CD4-positive, alpha-beta T cell treated with Interleukin-6 for 4 hours (primary cell): ENCODE measurements around the gene COL15A1.

Experiments
- DNase-seq: peaks from one replicate; pipeline ENCODE4 v3.0.0-alpha.2; 2020; ENCODE audit warnings: mixed read lengths

Gene COL15A1

DNA sequence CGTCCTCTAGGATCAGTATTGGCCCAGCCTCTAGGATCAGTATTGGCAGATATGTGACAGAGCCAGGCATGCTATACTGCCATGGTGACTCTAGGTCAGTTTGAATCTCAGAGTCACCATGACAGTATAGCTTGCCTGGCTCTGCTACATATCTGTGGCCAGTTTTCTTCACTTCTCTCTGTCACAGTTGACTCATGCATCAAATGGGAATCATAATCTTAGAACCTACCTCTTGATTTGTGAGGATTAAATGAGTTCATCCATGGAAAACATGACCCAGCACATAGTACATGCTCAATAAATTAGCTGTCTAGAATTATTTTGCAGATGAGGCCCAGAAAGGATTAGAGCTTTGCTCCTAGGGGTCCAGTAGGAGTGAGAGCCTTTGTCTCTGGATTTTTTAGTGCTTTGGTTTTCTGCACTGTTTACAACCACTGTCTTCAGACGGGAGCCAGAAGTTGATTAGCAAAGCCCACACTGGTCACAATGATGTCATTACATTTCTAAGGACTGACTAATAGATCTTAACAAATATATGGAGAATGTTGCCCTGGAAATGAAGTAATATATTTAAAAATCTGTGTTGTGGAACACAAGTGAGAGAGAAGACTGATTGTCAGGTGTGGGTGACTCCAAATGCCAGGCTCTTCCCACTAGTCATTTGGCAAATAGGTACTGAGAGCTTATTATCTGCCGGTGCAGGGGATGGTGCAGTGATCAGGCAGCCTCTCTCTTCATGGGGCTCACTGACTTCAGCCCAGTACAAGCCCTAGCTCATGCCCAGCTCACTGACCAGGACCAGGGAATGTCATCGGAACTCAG lies 76.0 kb downstream of the COL15A1 start:
- no peak for DNase-seq

DNA sequence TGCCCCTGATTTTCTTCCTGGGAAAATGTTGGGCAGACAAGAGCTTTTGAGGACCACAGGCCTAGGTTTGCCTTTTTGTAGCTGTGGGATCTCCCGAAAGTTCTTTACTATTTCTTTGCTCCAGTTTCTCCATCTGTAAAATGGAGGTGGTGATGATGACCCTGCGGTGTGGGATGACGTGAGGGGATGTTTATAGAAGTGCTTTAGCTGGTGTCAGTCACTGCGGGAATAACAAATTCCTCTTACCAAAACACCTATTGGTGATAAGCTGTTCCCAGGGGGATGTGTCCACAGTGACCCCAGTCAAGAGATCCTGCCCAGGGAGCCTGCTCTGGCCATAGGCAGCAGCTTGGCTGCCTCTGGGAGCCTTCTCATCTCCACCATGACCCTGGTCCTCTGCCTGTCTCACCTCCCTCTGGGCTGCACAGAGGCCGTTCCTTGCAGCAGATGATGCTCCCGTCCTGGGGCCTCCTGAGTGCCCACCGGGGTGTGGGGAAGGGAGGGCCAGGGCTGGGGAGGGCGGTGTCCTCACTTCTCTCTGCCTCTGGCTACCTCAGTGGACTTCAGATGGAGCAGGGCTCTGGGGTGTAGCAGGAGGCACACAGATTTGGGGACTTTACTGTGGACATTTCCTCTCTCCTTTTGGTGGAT lies 77.2 kb downstream of the COL15A1 start:
- DNase-seq: no peak

DNA sequence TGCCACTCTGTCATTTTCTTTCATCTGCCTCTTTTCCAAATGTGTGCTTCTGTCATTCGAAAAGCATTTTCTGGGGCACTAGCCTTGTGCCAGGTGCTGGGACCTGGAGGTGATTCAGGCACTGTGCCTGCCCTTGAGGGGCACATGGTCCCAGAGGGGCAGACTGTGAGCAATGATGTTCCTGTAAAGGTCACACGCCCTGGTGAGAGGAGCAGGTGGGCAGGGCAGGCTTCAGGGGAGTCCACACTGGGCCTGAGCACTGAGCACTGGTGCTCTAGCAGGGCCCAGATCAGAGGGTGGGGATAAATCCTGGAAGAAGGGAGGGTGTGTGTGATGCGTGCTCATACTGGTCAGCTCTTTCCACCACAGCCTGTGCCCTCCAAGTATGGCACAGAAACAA lies 77.8 kb downstream of the COL15A1 start:
- DNase-seq: no peak

DNA sequence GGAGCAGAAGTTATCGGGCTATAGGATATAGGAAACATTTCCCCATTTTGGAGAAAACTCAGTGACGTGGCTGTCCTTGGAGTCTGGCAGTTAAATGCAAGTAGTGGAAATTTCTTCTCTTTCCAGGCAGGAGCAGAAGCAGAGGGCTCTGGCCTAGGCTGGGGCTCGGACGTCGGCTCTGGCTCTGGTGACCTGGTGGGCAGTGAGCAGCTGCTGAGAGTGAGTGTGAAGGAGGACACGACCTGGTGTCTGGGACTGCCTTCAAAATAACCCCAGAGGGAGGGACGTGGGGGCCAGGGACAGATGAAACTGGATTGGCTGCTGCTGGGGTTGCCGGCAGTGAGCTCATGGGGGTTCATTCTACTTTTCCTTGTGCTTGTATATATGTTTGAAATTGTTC lies 79.5 kb downstream of the COL15A1 start:
- DNase-seq: no peak

DNA sequence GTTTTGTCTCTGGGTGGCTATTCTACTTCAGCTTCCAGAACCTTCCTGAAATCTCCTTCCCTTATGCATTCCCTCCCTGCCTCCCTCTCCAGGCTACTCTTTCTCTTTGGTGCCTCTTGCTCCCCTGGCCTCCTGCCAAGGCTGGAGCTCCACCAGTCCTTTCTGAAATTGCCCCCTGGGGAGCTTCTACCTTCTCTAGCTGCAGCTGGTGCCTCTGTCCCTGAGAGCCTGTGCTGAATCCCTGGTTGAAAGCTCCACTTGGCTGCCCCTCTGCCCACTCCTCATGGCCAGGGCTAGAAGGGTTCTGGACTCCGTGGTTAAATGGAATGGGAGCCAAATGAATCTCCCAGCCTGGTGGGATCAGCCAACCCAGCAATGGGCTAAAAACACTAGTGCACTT lies 80.1 kb downstream of the COL15A1 start:
- no peak for DNase-seq

DNA sequence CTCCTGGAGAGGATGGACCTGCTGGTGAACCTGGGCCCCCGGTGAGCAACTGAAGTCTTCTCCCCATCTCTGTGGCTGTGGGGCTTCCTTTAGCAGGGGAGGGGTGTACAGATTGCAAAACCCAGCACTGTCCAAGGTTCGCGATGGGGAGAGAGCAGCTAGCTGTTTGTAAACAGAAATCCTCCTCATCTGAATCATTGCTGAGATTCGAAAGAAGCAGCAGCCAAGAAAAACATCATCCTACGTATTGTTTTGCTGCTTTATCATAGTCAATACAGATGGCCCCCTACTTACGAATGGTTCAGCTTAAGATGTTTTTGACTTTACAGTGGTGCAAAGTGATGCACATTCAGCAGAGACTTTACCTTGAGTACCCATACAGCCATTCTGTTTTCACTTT lies 81.3 kb downstream of the COL15A1 start:
- no peak for DNase-seq

DNA sequence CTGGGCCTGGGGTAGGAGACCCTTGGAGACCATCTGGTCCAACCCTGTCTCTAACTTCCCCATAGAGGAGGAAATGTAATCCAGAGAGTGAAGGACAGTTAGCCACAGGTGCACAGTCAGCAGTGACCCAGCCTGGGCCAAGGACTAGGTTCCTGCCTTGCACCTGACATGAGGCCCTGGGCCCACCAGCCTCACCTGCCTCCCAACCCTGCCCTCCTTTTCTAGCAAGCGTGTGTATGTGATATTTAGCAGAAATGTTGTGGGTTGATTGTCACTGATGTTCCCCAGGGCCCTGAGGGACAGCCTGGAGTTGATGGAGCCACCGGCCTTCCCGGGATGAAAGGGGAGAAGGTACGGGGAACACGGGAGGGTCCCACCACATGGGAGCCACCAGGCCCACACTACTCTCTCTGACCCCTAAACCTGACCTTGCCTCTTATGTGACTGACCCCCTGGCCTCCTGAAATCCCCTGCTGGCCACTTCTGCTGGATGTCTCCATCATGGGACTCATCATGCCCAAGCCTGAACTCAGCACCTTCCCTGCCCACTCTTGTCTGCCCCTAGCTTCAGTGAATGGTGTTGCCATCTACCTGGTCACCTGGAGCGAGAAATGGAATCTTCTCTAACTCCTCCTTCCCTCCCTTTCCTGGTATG lies 82.0 kb downstream of the COL15A1 start:
- DNase-seq: no peak

DNA sequence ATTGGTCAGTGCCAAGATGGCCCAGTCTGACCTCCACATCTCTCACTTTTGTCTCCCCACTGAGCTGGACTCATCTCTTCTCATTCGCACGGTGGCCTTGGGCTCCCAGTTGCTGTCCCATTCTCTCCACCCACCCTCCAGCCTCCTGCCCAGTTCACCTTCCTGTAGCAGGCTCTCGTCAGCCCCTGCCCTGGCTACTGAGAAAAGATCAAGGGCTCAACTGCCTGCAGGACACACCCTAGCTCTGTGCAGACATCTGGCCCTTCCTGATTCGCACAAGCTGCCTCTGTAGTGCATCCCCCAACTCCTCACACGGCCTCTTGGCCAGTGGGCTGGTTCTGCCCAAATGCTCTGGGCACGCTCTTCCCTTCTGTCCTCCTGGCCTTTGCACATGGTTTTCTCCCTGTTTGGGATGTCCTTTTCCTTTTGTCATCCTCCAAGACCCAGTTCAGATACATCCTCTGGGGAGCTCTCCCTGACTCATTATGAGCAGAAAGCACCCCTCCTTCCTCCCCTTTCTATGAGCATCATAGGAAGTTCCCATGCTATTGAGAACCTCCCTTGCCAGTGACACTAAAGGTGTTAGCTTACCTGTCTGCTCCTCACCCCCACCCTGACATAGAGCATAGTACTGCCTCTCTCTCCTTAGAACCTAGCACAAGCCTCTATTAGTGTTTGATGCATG lies 82.7 kb downstream of the COL15A1 start:
- DNase-seq: no peak

DNA sequence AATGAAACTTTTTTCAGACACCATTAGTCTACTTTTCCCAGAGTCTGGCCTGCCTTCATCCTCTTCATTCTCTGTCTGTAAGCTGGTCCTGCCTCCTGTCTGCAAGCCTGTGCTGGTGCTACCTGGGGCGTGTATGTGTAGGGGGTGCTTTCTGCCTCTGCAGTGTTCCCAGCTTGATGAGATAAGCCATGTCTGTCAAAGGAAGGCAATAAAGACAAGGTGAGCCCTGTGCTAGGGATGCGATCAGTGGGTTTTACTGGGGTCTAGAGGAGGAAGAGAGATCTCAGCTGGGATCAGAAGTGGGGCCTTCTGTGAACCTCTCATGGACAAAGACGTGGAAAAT lies 83.2 kb downstream of the COL15A1 start:
- DNase-seq: no peak

DNA sequence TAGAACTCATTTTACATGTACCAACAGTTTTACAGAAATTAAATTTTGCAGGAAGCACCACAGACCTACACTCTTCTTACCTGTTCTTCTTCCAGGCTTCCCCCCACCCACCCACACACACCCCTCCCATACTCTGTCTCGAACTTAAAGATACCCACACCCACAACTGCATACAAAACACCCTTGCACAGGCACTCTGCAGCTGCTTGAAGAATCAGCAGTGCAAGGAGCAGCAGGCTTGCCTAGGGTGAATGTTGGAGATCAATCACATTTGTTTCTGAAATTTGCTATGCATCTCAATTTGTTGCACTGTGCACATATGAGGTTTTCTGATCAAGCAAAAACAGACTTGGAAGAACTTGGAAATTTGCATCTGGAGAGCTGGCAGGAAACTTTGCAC lies 83.7 kb downstream of the COL15A1 start:
- no peak for DNase-seq

DNA sequence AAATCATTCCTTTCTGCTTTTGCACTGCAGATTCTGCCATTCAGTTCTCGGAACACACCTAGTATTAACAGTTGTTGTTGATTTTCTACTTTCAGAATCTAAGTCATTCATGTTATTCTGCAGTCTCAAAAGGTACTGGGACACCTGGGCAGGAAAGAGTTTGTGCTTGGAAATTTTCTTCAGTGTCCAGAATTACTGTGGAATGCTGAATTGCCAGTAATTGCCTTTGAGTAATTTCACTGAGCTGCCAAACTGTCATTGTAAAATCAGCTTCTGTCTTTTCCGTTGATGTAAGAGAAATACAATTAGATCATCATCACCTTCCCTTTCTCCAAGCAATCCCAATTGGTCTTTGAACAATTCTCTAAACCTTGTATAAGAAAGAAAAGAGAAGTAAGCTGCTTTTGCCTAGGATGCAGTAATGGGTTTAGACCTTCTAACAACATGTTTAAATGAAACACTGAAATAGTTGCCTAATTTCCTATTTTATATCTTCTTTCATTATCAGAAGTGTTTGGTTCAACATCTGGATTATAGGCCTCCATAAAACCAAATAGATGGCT lies 85.5 kb downstream of the COL15A1 start:
- no peak for DNase-seq

DNA sequence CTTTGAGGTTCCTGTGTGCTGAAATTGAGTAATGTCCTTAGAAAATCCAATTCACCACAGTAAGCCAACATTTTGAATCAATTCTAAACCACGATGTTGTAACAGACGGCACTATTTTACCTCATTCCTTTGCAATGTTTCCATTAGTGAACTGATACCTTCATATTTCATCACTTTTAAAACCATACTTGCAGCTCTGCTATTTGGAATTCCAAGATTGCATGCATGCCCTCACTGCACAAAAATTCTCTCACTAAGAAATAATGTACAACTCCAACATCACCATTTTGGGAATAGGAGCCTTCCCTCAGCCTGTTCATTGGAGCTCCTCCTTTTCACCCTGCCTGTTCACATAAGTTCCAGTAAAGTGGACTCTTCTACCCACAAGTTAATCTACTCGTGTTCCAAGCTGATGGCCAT lies 86.4 kb downstream of the COL15A1 start:
- DNase-seq: no peak

DNA sequence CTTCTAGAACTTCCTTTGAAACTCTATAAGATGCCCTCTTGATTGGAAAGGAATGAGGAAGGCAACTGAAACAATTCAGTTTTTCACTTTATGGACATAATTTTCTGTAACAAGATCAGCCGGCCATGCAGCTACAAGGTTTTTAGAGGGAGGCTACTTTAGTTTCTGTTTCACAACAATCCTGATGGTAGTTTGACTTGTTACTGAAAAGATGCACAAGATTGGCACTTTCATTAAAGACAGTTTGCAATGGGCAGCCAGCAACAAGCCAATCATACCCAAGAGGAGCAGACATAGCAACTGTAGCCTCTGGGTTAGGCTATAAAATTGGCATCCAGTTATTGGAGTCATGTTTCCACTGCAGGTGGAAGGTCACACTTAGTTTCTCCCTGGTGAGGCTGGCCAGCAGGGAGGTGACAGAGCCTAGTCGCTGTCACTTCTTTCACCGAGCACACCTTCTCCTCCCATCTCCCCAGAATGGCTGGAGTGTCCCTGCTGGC lies 87.0 kb downstream of the COL15A1 start:
- DNase-seq: no peak

DNA sequence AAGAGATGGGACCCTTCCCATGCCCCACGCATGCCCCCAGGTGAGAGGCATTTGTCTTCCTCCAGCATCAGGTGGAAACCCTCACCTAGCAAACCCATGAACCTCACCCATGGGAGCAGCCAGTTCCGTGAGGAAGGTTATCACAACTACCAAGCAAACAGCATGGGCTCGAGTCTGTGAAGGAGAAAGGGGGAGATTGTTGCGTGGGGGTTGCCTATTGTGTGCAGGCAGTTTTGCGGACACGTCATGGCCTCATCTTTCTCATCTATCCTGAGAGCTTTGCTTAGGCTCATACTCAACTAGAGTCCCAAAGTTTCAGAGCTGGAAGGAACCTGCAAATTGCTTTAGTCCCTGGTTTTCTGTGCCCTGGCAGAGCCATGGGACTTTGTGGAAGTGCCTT lies 87.6 kb downstream of the COL15A1 start:
- no peak for DNase-seq

DNA sequence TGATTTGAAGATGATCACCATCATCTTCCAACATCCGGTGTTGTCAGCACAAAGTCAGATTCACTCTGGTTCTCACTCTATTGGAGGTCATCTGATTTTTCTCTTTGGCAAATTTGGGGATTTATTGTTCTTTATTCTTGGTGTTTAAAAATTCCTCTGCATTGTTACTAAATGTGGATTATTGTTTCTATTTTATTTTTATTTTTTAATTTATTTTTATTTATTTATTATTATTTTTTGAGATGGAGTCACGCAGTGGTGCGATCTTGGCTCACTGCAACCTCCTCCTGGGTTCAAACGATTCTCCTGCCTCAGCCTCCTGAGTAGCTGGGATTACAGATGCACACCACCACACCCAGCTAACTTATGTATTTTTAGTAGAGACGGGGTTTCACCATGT lies 88.3 kb downstream of the COL15A1 start:
- no peak for DNase-seq

DNA sequence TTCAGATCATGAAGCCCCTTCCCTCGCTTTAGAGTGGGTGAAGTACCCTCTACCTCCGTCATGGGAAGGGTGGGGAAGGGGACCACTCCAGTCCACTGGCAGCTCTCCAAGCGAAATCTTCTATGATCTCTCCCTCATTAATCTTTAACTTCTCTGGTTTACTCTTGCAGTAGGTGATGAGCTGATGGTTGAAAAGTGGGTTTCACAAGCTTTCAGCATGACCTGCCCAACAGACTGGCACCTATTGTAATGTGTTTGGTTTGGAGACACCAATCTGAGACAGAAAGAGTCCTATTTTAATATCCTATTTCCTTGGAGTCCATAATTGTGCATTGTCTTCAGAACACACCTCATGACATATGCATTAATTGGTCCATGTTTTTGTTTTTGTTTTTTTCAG lies 90.4 kb downstream of the COL15A1 start:
- DNase-seq: no peak

DNA sequence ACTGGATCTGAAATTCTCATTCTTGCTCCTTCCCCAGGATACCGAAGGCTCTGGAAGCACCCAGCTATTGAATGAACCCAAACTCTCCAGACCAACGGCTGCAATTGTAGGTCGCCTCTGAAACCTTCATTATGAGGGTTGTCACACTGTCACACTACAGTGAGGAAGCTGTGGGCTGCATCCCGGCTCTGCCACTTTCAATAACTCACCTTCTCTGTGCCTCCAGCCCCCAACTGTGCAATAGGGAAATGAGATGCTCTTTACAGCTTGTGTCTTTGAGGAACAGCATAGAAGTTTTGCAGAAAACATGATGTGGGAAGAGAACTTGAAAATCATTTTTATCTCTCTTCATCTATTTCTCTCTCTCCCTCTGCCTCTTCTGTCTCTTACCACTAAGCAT lies 91.6 kb downstream of the COL15A1 start:
- no peak for DNase-seq

DNA sequence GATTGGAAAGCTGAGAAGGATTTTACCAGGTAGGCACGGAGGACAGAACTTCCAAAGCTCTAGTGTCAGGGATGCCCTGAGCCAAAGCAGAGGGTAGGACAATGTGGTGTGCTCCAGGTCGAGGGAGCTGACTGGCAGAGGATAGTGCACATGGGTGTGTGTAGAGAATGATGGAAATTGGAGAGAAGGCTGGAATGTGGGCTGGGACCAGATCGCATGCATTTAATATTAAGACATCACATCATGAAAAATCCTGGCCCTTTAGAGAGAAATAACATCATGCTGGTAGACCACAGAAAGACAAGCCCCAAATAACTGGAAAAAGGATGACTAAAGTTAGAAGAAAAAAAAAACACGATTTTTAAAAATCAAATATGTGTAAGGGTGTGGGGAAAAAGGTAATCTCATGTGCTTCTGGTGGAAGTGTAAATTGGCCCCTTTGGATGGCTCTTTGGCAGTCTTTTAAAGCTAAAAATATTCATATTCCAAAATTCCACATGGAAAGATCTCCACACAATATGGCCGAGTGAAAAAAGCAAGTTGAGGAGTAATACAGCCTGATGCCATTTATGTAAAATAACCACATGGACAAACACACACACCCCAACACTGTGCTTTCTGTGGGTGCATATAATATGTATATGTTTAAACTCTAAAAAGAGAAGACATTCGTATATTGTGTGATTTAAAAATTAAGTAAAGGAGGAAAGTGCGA lies 94.2 kb downstream of the COL15A1 start:
- no peak for DNase-seq

DNA sequence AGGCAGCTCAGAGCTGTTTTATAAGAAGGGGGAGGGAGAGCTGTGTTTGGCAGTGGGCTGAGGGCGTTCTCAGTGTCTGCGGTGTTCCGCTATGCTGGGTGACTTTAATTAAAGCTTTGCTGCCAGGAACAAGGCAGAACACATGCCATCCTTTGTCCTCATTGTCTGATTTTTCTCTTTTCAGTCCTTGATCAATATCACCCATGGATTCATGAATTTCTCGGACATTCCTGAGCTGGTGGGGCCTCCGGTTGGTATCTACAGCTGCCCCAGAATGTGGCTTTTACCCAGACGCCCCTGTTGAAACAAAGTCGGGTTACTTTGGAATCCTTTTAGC lies 94.7 kb downstream of the COL15A1 start:
- no peak for DNase-seq

DNA sequence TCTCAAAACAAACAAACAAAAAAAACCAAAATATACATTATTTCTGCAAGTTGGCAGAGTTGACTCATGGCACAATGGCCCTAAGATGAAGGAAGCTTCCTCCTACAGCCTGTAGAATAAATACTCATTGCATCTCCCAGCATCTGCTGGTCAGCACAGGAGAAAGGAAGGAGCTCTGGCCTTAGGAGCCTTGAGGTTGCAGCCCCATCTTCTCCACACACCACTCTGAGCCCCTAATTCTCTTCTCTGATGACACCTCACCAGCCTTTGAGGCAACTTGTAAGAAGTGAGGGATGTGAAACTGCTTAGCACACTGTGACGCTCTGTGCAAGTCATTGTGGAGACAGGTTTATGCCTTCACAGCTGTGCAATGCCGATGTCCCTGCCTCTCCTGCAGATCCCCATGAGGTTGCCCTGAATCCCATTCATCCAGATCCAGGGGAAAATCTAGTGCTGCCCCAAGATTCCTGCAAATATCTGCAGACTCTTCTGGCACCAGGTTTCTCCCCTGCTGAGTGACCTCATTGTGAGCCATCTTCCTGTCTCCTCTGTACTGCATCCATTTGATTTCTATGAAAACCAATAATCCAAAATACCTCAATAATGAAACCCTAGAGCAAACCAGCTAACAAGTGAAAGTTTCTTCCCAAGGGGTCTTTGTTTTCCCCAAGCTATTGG lies 95.9 kb downstream of the COL15A1 start:
- DNase-seq: no peak

DNA sequence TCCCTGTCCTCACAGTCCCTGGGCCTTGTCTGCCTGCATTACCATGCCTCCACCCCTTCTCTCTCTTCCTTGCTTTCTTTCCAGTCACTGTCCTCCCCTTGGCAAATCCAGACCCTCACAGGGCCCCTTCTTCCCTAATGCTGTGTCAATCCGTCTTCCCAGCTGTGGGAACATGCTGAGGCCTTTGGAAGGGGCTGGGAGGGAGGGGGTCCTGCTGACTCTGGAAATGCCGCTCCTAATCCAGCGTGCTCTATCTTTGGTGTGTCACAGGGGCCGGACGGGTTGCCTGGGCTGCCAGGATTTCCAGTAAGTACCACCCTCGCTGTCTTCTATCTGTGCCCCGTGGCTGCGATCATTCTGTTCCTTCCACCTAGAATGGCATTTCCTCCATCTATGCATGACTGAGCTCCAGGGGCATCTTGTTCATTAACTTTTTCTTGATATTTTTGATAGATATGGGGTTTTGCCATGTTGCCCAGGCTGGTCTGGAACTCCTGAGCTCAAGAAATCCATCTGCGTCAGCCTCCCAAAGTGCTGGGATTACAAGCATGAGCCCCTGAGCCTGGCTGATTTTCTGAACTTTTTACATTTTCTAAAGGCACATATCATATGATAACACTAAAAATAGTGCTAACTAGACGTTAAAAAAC lies 96.7 kb downstream of the COL15A1 start:
- DNase-seq: no peak
